Esophagus muscularis mucosa (tissue), 4 donors: Measurements from ENCODE around the gene ERC2. TPM values are rescaled to one million over a fixed set of nuclear protein-coding genes. Genes with fewer than 3 reads are reported as not detected.

Experiments used
- DNase-seq: peaks from one replicate; pipeline ENCODE4 v3.0.0-alpha.2; 2017; ENCODE audit errors: extremely low spot score
- H3K27ac ChIP-seq, 4 donors: fragments of 200-600 bp; sonication (generic); replicated peaks in 1 of 4; 1 replicate in 3 of 4; 2 replicates in 1 of 4; pipeline ENCODE4 v1.5.1; 2016 to 2019; ENCODE audit warnings: mild to moderate bottlenecking in 1 of 4
- H3K27me3 ChIP-seq, 4 donors: fragments of 200-600 bp; sonication (generic); one replicate each; pipeline versions ENCODE4 v1.5.1 to v1.6.0; 2016 to 2019
- H3K36me3 ChIP-seq, 4 donors: fragments of 200-600 bp; sonication (generic); one replicate each; pipeline ENCODE4 v1.5.1; 2016 to 2019
- H3K4me1 ChIP-seq, 4 donors: fragments of 200-600 bp; sonication (generic); one replicate each; pipeline ENCODE4 v1.5.1; 2016 to 2019
- H3K4me3 ChIP-seq, 4 donors: fragments of 200-600 bp; sonication (generic); 1 replicate in 2 of 4; 2 replicates in 2 of 4; pipeline ENCODE4 v1.5.1; 2016 to 2019; ENCODE audit warnings: mild to moderate bottlenecking in 4 of 4, moderate library complexity in 1 of 4
- H3K9me3 ChIP-seq, 4 donors: fragments of 200-600 bp; sonication (generic); 1 replicate in 3 of 4; 2 replicates in 1 of 4; pipeline ENCODE4 v1.5.1; 2016 to 2019
- EP300 ChIP-seq: sonication (generic); formaldehyde crosslinking; IDR thresholded peaks from one replicate; pipeline ENCODE4 v1.6.1; 2017; ENCODE audit warnings: antibody characterized with exemption
- POLR2A ChIP-seq: fragments of 450-650 bp; IDR thresholded peaks from one replicate; pipeline ENCODE4 v1.6.1; 2017; ENCODE audit warnings: antibody characterized with exemption, moderate library complexity, mild to moderate bottlenecking, low read depth
- POLR2AphosphoS5 ChIP-seq, 2 donors: sonication (generic); formaldehyde crosslinking; IDR thresholded peaks; one replicate each; pipeline ENCODE4 v1.6.1; 2017; ENCODE audit warnings: antibody characterized with exemption in 2 of 2
- WGBS: methylation state at CpG from one replicate; pipeline ENCODE4 v1.1.5; 2018; 5-methylcytosine and 5-hydroxymethylcytosine counted together
- intact Hi-C: fragments of 100-400 bp; cut with DNase I; formaldehyde crosslinking; loops from one replicate; pipeline ENCODE4 v1.15.1; 2023
- total RNA-seq, 4 donors: library from RNA; depleted of rRNA; stranded (reverse); fragments of >200 nt; gene quantifications; one replicate each; pipeline versions ENCODE4 v1.1.0 to v1.2.1, GENCODE V29; 2016
- TF ChIP-seq, protein P1 (sequence below), 3 experiments: fragments of 200-600 bp in 2 of 3; fragments of 450-650 bp in 1 of 3; sonication (generic) in 2 of 3; IDR thresholded peaks; one replicate each; pipeline ENCODE4 v1.5.1; 2017 to 2019; ENCODE audit warnings: antibody characterized with exemption in 3 of 3, mild to moderate bottlenecking in 2 of 3, moderate library complexity in 1 of 3

The ERC2 gene
- total RNA-seq, 4 donors from 2014 or later: 0.42 to 2.0 (median 1.5) TPM

DNA sequence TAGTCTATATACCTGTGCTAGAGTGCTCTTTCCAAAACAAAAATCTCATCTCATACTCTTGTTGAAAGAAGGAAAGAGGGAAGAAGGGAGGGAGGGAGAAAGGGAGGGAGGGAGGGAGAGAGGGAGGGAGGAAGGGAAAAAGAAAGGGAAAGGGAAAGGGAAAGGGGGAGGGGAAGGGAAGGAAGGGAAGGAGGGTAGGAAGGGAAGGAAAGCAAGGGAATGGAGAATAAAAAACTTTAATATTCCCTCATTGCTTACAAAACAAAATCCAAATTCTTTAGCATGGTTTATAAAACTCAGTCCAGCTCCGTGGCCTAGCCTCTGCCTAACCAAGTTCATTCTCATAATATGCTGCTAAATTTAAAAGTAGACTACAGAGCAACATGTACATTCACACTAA, 104.5 kb downstream of the ERC2 start:
- DNase-seq: no peak
- Histone ChIP-seq H3K4me3 (no peak overlapping the region), H3K4me1 (no peaks in the 10 kb centered on the region), H3K27ac (no peak overlapping the region), H3K27me3 (no peaks in the 10 kb centered on the region), H3K36me3 (no peaks in the 10 kb centered on the region), H3K9me3 (no peaks in the 10 kb centered on the region)
- whole genome bisulfite sequencing: 75% methylated on average over 1 of the region's 1 CpG
- no peak for TF ChIP-seq EP300
- TF ChIP-seq, protein P1, sequence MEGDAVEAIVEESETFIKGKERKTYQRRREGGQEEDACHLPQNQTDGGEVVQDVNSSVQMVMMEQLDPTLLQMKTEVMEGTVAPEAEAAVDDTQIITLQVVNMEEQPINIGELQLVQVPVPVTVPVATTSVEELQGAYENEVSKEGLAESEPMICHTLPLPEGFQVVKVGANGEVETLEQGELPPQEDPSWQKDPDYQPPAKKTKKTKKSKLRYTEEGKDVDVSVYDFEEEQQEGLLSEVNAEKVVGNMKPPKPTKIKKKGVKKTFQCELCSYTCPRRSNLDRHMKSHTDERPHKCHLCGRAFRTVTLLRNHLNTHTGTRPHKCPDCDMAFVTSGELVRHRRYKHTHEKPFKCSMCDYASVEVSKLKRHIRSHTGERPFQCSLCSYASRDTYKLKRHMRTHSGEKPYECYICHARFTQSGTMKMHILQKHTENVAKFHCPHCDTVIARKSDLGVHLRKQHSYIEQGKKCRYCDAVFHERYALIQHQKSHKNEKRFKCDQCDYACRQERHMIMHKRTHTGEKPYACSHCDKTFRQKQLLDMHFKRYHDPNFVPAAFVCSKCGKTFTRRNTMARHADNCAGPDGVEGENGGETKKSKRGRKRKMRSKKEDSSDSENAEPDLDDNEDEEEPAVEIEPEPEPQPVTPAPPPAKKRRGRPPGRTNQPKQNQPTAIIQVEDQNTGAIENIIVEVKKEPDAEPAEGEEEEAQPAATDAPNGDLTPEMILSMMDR (IDR thresholded peaks at IDR 0.05): no peak
- TF ChIP-seq POLR2A: no peak
- TF ChIP-seq POLR2AphosphoS5 (IDR thresholded peaks at IDR 0.05): no peak
- intact Hi-C loops: no loop called here

DNA sequence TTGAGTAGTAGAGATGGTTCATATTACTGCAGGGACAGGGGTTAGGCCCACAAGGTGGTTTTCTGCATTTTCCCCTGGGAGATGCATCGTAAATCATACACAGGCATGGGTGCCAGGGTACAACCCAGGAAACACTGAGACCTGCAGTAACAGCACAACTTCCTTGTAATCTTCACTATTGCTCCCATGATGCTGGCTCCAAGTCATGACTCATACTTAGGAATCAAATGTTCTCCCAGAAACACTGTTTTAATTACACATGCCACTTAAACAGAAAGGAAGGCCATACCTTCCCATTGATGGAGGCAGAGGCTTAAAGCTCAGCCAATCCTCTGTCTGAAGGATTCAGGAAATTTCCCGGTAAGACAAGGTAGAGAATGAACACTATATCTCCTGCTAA, 106.5 kb downstream of the ERC2 start:
- intact Hi-C loops: no loop called here
- Histone ChIP-seq H3K4me1 (no peaks in the 10 kb centered on the region), H3K27me3 (no peaks in the 10 kb centered on the region), H3K36me3 (no peaks in the 10 kb centered on the region), H3K9me3 (no peaks in the 10 kb centered on the region), H3K27ac (no peak overlapping the region), H3K4me3 (no peak overlapping the region)
- TF ChIP-seq POLR2A (no peak), POLR2AphosphoS5 (IDR thresholded peaks at IDR 0.05) (no peak), EP300 (no peak)
- TF ChIP-seq, protein P1 (IDR thresholded peaks at IDR 0.05): no peak
- DNase-seq: no peak
- 97% methylated on average over 2 of the region's 2 CpGs for WGBS

DNA sequence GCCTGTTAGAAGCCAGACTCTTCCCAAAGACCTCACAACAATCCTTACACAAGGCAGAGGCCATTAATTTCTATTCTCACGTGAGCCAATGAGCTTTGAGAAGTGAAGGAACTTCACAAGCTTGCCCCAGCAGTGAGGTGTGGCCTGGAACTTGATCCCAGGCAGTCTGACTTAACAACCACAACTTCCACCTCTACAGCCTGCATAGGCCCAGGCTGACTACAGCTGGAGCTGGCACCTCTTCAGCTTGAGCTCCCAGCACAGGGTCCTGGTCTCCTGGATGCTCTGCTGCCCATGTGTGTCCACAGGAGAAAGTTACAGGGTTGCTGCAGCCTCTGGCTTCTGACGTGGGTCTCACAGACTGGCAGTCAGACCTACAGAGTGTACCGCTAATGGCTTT, 111.0 kb downstream of the ERC2 start:
- Histone ChIP-seq H3K36me3 (no peaks in the 10 kb centered on the region), H3K4me3 (no peak overlapping the region), H3K27ac (no peak overlapping the region), H3K27me3 (no peaks in the 10 kb centered on the region), H3K4me1 (no peaks in the 10 kb centered on the region), H3K9me3 (no peaks in the 10 kb centered on the region)
- TF ChIP-seq EP300: no peak
- TF ChIP-seq POLR2A: no peak
- TF ChIP-seq, protein P1 (IDR thresholded peaks at IDR 0.05): no peak
- no peak for TF ChIP-seq POLR2AphosphoS5 (IDR thresholded peaks at IDR 0.05)
- no peak for DNase-seq
- WGBS: 69% methylated on average over 3 of the region's 3 CpGs
- intact Hi-C loops: no loop called here

DNA sequence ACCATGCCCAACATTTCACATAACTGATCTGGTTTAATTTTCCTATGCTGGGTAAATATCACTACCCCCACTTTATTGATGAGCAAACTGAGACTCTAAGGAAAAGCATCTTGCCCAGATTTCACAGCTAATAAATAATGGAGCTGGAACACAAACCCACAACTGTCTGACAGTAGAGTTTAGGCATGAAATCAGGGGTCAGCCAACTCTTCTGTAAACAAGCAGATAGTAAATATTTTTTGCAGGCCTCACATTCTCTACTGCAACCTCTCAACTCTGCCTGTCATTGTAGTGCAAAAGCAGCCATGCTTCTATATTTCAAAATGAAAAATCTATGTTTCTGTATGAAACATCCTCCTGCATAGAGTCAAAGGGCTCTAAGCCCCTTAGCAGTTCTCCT, 111.5 kb downstream of the ERC2 start:
- DNase-seq: no peak
- Histone ChIP-seq H3K4me3 (no peak overlapping the region), H3K4me1 (no peaks in the 10 kb centered on the region), H3K36me3 (no peaks in the 10 kb centered on the region), H3K27me3 (no peaks in the 10 kb centered on the region), H3K9me3 (no peaks in the 10 kb centered on the region), H3K27ac (no peak overlapping the region)
- intact Hi-C loops: no loop called here
- TF ChIP-seq EP300 (no peak), POLR2AphosphoS5 (IDR thresholded peaks at IDR 0.05) (no peak), POLR2A (no peak)
- TF ChIP-seq, protein P1 (IDR thresholded peaks at IDR 0.05): no peak

DNA sequence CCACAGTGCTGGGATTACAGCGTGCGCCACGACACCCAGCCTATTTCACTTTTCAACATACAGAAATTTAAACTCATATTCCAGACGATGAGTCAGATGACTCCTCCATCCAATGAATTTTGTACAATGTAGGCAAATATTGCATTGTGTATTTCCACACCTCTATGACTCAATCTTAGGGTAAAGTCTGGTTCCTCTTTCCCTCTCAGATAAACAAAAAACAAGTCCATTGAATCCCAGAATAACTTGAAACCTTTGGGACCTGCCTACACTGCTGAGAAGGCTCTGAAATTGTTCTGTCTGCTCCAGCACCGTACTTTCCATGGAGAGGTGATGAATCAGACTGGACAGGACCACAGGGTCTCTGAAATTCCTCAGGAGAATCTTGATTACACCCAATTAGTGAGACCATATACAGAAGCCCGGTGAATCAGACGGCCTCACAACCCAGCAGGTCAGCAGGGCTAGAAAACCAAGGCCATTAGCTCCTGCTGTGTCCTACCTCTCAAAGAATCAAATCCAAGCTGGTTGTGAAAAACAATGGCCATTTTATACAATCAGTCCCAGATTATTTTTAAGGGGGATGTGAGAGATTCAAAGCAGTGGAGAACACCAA, 112.6 kb downstream of the ERC2 start:
- Histone ChIP-seq H3K27ac (no peak overlapping the region), H3K36me3 (no peaks in the 10 kb centered on the region), H3K9me3 (no peaks in the 10 kb centered on the region), H3K4me1 (no peaks in the 10 kb centered on the region), H3K4me3 (no peak overlapping the region), H3K27me3 (no peaks in the 10 kb centered on the region)
- no peak for DNase-seq
- TF ChIP-seq POLR2AphosphoS5 (IDR thresholded peaks at IDR 0.05): no peak
- TF ChIP-seq POLR2A: no peak
- TF ChIP-seq, protein P1 (IDR thresholded peaks at IDR 0.05): no peak
- WGBS: 81% methylated on average over 7 of the region's 7 CpGs
- intact Hi-C loops: no loop called here
